GM19455 (cell line): Measurements from ENCODE around the gene SH3BP1.

Source experiments
- ATAC-seq: cut with Tn5 transposase; IDR thresholded peaks from one replicate; pipeline ENCODE4 v1.9.1; 2021; ENCODE audit not compliant: unreplicated experiment

SH3BP1 gene

DNA sequence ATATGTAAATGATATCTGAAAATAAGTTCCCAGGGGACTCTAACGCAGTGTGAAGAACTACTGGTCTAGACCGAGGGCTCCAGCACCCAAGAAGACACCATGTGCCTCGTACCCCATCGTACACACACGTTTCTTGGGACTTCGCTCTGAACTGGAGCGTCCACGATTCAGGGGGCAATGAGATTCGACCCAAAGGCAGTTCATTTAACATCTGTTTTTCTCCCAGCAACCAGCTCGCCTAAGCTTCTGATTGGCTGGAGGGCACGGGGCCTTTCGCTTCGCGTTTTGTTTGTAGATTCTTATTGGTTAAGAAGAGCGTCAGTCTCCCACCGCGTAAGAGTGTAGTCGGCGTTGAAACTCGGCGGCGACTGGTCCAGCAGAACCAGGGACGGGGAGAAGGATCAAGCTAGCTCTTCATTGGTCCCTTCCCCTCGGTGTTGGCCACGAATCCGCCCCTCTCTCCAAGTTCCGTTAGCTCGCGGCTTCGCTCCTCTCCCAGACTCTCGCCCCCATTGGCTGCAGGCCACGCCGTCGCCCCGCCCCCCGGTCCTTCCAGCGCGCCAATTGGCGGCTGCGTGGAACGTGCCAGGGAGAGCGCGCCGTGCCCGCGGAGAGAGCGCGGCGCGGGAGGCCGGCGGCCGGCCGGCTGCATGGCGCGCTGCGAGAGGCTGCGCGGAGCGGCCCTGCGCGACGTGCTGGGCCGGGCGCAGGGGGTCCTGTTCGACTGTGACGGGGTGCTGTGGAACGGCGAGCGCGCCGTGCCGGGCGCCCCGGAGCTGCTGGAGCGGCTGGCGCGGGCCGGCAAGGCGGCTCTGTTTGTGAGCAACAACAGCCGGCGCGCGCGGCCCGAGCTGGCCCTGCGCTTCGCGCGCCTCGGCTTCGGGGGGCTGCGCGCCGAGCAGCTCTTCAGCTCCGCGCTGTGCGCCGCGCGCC is 18.9 kb downstream of the SH3BP1 start, which contains the start of gene PDXP:
Gene PDXP (plus strand): TSS at position 591 of the 933 bp plus-strand sequence. CDS start 60 bp downstream, at position 651.
- peak; percentile 76 for ATAC-seq

DNA sequence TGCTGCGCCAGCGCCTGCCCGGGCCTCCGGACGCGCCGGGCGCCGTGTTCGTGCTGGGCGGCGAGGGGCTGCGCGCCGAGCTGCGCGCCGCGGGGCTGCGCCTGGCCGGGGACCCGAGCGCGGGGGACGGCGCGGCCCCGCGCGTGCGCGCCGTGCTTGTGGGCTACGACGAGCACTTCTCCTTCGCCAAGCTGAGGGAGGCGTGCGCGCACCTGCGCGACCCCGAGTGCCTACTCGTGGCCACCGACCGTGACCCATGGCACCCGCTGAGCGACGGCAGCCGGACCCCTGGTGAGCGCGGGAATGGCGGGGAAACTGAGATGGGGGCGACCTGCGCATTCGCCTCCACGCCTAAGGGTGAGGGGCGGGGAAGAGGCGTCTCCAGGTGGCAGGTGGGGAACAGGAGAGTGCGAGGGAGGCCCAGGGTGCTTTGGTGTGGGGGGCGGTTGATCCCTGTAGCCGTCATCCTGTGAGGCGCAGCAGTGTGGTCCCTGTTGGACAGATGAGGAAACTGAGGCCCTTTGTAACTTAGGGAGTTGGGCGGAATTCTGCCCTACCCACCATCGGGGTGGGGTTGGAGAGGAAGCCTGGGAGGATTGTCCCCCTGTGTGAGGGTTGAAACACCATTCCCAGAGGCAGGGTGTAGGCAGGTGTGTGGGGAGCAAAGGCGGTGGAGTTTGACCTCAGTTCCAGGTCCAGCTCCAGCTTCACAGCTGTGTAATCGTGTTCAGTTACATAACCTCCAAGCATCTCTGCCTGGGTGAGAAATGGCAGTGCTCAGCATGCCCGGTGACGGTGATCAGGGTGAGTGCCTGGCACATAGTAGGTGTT is 19.8 kb downstream of the SH3BP1 start:
- ATAC-seq = peak; percentile 9

DNA sequence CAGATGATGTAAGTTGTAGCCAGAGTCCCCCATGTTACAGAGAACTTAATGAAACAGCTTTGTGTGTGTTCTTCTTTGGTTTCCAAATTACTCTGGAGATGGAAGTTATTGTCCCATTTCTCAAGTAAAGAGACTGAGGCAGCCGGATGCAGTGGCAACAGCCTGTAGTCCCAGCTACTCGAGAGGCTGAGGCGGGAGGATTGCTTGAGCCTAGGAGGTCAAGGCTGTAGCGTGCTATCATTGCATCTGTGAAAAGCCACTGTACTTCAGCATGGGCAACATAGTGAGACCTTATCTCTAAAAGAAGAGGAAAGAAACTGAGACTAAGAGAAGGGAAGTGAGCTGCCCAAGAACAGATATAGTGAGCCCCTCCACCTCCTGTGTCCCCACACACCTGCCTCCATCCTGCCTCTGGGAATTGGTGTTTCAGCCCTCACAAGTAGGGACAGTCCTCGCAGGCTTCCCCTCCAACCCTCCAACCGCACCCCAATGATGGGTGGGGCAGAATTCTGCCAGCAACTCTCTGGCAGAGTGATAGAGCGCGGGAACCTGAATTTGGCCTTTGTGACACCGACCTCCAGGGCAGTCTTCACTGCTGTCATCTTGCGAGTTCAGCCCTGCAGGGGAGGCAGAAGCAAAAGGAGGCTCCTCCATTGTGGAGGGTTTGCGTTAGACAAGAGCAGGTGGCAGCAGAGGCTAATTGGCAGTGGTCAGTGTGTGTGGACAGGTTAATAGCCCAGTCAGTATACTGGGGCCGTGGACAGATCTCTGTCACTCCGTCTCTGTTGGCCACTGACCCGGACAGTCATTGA is 20.6 kb downstream of the SH3BP1 start:
- no peak for ATAC-seq

DNA sequence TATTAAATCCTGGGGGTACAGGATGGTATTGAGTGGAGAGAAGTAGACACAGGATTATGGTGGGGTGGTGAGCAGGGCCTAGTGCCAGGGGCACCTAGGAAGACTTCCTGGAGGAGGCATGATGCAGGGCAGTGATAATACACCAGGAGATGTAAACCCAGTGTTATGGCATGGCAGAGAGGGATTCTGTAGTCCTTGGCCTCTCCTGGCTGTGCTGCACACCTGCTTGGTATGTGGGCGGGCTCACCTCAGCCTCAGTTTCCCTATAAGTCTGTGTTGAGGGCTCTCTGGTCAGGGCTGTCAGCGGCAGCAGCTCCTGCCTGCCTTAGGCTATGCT is 21.2 kb downstream of the SH3BP1 start:
- no peak for ATAC-seq

DNA sequence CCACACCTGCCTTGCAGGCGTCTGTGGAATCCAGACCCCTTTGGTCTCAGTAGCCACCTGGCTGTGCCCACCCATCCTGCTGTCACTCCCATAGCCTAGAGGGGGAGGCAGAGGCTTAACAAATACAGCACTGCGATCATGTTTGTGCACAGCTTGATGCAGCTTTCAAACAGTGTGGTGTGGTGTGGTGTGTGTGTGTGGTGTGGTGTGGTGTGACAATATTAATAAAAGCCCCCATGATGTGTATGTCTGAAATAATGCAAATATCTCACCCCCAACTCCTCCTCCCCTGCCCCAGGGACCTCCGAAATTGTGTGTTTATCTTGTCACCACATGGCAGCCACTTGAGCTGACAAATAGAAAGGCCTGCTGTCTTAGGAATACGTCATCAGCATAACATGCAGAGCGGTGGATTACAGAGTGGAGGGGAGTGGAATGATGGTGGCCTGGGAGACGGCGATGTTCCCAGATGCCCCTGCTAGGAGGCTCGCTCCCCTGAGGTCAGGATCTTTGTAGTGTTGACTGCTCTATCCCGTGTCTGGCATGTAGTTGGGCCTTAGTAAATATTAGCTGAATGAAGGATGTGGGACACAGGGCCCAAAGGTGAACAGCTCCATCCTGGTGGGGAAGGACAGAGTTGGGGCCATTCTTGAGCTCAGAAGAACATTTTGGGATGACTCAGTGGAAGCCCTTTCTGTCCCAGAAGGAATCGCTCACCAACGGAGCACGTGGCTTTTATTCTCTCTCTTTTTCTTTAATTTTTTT is 21.9 kb downstream of the SH3BP1 start:
- no peak for ATAC-seq

DNA sequence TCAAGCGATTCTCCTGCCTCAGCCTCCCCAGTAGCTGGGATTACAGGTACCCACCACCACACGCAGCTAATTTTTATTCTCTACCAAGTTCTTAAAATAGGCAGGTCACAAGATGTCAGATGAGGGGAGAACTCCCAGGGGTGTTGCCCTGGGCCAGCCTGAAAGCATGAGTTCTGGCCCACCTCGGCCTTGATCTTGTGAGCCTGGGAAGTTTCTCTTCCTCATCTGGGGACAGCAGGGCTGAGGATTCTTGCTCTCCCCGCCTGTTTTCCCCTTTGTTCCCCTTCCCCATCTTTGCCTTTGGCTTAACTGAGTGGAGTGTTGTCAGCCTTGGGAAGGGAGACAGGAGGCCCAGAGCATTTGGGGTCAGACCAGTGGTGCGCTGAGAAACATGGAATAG is 22.6 kb downstream of the SH3BP1 start:
- no peak for ATAC-seq

DNA sequence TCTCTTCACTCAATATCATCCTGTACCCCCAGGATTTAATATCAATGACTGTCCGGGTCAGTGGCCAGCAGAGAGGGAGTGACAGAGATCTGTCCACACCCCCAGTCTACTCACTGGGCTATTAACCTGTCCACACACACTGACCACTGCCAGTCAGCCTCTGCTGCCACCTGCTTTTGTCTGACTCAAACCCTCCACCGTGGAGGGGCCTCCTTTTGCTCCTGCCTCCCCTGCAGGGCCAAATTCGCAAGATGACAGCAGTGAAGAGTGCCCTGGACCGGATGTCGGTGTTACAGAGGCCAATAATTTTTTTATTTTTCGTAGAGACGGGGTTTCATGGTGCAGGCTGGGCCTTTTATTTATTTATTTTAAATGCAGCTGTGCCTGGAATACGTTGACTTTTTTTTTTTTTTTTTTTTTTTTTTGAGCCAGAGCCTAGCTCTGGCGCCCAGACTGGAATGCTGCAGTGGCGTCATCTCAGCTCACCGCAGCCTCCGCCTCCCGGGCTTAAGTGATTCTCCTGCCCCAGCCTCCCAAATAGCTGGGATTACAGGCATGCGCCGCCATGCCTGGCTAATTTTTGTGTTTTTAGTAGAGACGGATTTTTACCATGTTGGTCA is 24.2 kb downstream of the SH3BP1 start:
- no peak for ATAC-seq

DNA sequence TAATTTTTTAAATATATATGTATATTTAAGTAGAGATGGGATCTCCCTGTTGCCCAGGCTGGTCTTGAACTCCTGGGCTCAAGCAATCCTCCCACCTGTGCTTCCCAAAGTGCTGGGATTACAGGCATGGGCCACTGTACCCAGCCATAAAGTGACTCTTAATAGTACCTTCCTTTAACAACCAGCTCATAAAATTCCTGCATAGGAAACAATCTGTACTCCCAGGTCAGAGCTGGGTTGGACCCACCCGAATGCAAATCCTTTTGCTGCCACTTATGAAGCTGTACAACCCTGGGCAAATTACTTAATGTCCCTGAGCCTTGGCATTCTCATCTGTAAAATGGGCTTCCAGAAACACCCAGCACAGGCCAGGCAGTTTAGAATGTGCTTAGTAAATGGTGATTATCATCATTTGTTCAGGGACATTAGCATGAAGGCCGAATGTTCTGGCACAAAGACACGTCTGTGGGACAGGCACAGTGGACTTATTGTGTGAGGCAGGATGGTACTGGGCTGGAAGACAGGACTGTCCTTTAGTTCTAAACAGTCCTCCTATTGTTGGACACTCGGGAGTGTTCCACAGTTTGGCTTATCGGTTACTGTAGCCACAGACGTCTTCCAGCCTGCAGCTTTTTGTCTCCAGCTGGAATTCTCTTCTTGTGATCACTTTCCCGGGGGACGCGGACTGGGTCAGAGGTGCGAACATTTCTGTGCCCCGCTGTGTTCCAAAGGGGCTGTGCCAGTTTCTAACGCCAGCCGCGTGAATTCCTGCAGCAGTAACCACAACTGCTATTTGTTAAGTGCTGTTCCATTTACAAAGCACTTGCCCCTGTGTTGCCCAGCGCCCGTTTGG is 25.0 kb downstream of the SH3BP1 start:
- no peak for ATAC-seq

DNA sequence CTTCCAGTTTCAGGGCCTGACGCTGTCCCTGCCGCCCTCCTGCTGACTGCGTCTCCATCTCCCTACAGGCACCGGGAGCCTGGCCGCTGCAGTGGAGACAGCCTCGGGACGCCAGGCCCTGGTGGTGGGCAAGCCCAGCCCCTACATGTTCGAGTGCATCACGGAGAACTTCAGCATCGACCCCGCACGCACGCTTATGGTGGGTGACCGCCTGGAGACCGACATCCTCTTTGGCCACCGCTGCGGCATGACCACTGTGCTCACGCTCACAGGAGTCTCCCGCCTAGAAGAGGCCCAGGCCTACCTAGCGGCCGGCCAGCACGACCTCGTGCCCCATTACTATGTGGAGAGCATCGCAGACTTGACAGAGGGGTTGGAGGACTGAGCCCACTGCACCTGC is 26.0 kb downstream of the SH3BP1 start:
- no peak for ATAC-seq

DNA sequence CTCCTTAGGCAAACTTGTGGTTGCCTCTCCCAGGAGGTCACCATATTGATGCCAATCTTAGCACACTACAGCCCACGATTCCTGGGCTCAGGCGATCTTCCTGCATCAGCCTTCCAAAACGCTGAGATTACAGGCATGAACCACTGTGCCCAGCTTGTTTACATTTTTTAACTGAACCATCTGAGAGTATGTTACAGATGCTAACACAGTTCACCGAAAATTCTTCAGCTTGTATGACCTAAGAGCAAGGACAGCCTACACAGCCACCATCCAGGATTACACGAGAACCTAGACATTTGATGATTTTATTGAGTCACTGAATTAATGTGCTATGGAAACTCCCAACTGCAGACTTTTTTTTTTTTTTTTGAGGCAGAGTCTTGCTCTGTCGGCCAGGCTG is 30.1 kb downstream of the SH3BP1 start:
- no peak for ATAC-seq

DNA sequence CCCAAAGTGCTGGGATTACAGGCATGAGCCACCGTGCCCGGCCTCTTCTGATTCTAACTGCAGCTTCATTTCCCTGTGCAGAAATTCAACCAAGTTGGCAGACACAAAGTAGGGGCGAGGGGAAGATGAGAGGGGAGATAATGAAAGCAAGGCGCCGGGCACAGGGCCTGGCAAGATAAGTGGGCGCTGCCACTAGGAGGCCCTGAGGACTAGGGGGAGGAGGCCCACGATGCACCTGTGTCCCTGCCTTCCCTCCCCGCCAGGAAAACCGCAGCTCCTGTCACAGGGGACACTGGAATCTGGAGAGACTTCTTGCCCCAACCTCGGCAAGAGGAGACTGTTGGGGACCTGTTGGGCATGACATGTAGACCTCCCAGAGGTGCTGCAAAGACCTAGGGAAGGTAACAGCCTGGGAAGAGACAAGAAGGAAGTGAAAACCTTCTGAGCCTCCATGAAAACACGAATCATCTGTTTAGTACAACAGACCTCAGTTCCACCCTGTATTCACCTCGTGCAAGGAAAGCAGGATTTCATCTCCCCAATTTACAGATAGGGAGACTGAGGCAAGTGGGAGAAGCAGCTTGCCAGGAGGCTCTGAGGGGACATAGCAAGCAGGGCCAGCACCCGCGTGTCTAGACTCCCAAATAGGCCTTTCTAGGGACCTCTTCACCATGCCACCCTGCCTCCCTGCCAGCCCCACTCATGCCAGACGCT is 32.9 kb downstream of the SH3BP1 start:
- no peak for ATAC-seq

DNA sequence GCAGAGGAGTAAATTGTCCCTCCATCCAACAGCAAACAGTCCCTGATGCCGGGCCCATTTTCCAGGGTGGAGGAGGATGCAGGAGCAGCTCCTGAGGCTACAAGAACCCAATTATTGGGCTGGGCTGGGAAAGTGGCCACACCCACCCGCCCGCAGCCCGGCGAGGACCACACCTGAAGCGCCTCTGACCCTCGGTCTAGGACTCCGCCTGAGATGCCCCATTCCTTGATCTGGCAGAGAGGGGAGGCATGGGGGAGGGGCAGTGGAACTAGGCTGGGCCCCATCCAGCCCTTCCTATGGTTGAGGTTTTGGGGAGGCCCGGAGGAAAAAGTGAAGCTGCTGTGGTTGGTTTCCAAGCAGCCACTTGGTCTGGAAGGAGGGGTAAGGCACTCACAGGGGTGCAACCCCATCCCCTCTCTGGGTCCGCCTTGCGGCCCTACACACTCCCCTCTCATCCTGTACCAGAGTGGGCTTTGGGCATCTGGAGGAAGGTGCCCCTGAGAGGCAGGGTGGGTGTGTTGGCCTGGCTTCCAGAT is 33.5 kb downstream of the SH3BP1 start:
- ATAC-seq = no peak

DNA sequence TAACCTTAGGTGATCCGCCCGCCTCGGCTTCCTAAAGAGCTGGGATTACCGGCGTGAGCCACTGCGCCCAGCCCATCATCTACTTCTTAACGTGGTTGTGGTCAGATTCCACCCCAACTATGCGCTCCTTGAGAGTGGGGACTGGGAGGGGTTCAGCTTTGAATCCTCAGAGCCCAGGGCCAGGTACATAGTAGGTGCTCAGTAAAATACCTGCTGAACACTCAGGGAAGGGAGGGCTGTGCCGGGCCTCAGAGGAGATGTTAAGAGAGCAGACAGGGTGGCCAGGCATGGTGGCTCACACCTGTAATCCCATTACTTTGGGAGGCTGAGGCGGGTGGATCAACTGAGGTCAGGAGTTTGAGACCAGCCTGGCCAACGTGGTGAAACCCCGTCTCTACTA is 34.8 kb downstream of the SH3BP1 start:
- ATAC-seq = no peak

DNA sequence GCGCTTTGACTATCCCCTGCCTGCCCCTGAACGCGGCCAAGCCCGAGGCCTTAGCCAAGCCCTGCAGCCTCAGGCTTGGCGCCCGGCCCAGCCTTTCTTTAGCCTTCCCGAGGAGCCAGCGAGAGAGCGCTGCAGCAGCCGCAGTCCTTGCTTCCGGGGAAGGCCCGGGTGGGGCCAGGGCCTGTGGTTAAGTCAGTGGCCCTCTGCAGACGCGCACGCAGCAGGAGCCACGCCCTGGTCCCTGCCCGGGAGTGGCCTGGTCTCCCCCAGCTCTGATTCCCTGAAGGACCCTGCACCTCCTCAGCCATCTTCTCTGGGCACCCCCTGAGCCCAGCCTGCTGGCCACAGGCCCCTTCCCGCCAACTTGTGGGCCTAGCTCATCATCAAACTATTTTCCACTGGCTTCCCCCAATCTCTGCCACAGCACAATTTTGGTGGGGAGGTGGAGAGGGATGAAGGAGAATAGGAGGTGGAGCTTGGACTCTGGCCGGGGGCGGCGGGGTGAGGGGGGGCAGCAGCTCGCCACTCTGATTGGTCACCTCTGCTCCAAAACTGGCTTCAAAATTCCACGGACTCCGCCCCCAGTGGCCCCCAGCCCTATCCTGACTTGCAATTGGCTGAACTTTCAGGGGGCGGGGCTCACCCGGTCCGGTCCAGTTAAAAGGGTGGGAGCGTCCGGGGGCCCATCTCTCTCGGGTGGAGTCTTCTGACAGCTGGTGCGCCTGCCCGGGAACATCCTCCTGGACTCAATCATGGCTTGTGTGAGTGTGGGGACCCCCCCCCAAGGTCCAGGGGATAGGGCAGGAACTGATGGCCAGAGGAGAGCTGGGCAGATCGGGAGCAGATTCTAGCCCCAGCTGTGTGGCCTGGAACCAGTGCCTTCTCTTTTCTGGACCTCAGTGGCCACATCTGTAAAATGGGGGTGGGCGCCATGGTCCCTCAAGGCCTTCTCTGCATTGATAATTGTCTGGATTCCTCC is 35.8 kb downstream of the SH3BP1 start, which contains the start of gene LGALS1:
Gene LGALS1 (plus strand): TSS at position 686 of the 979 bp plus-strand sequence. CDS start 67 bp downstream, at position 753.
- peak; percentile 39 for ATAC-seq

DNA sequence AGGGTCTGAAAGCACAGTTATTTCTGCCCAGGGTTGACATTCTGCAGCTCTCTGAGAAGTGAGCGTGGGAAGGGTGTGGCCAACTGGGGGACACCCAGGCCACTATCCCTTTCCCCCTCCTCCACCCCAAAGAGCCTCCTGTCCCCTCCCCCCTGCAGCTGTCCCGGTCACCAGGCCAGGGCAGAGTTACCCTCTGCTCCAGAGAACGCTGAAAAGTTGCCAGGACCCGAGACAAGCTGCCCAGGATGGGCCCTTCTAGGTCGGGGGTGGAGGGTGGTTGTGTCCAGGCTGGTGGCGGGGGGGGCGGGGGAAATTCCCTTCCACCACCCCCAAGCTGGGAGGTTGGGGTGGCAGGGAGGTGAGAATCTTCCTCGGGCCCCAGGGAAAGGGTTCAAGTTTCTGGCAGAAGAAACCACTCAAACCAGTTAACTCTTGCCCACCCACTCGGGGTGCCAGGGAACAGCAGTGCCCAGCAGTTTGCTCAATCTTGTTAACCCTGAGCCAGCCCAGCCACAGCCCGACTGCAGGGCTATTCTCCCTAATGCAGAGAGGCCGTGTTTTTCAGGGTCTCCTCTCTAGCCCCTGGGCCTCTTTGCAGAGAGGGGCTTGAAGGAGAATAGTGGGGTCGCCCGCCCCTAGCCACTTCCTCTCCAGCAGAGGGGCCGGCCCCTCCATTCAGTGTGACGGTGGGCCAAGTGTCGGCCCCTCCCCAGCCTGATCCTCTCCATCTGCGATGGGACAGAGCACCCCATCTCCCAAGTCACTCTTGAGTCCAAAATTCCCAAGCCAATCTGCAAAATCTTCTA is 36.7 kb downstream of the SH3BP1 start:
- ATAC-seq = no peak
